Parathyroid adenoma (tissue), 2 donors: ENCODE data around the gene LTBP4.

Experiments
- H2AFZ ChIP-seq: fragments of 300-600 bp; sonication (generic); one replicate; pipeline ENCODE4 v1.7.0; 2017; ENCODE audit warnings: antibody characterized with exemption, mild to moderate bottlenecking
- H3K27ac ChIP-seq: fragments of 300-600 bp; sonication (generic); one replicate; pipeline ENCODE4 v1.7.0; 2017
- H3K27me3 ChIP-seq: fragments of 300-600 bp; sonication (generic); one replicate; pipeline ENCODE4 v1.7.0; 2017; ENCODE audit warnings: low read length; ENCODE audit not compliant: control insufficient read depth, insufficient read depth
- H3K36me3 ChIP-seq: fragments of 300-600 bp; sonication (generic); one replicate; pipeline ENCODE4 v1.7.0; 2017; ENCODE audit warnings: low read length; ENCODE audit not compliant: control insufficient read depth, insufficient read depth
- H3K4me1 ChIP-seq: fragments of 300-600 bp; sonication (generic); one replicate; pipeline ENCODE4 v1.7.0; 2017; ENCODE audit warnings: control low read depth
- H3K4me2 ChIP-seq: fragments of 300-600 bp; sonication (generic); one replicate; pipeline ENCODE4 v1.7.0; 2017; ENCODE audit warnings: low read length
- H3K4me3 ChIP-seq: fragments of 300-600 bp; sonication (generic); one replicate; pipeline ENCODE4 v1.7.0; 2017; ENCODE audit warnings: low read depth, low read length
- H3K79me2 ChIP-seq: fragments of 300-600 bp; sonication (generic); one replicate; pipeline ENCODE4 v1.7.0; 2017; ENCODE audit warnings: control low read depth
- H3K9ac ChIP-seq: fragments of 300-600 bp; sonication (generic); one replicate; pipeline ENCODE4 v1.7.0; 2017; ENCODE audit warnings: mild to moderate bottlenecking
- H3K9me3 ChIP-seq: fragments of 300-600 bp; sonication (generic); one replicate; pipeline ENCODE4 v1.7.0; 2017; ENCODE audit warnings: low read length; ENCODE audit not compliant: control insufficient read depth
- TF ChIP-seq, protein P1 (sequence below): fragments of 300-600 bp; sonication (generic); IDR thresholded peaks from one replicate; pipeline ENCODE4 v1.7.0; 2017; ENCODE audit warnings: antibody characterized with exemption, mild to moderate bottlenecking
- donor health status: primary hyperparathyroidism.

Gene LTBP4

DNA sequence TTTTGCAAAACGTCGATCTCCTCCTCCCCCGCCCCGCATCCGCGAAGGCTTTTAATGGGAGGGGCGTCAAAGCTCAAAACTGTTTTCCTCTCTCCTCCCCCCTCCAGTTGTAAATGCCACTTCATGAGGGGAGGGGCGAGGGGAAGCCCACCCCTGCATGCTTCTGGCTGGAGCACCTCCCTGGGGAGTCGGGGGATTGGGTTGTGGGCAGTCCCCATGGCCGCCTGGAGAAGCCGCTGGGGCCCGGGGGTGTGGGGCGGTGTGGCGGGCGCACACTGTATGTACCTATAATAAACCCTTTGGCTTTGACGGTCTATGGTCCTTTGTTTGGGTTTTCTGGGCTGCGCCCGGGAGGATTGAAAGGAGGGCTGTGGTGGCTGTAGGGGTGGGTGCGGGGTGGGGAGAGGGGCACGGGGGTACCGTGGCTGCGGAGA is 25.0 kb upstream of the LTBP4 start:
- Histone ChIP-seq H3K4me3 (peak overlapping the region; percentile 99), H3K4me2 (peak overlapping the region; percentile 98), H3K79me2 (no peaks in the 10 kb centered on the region), H3K9ac (no peak overlapping the region), H3K4me1 (no peaks in the 10 kb centered on the region), H3K36me3 (no peaks in the 10 kb centered on the region), H3K27ac (no peak overlapping the region), H3K9me3 (no peaks in the 10 kb centered on the region), H3K27me3 (no peaks in the 10 kb centered on the region), H2AFZ (peak overlapping the region; percentile 98)
- TF ChIP-seq, protein P1, sequence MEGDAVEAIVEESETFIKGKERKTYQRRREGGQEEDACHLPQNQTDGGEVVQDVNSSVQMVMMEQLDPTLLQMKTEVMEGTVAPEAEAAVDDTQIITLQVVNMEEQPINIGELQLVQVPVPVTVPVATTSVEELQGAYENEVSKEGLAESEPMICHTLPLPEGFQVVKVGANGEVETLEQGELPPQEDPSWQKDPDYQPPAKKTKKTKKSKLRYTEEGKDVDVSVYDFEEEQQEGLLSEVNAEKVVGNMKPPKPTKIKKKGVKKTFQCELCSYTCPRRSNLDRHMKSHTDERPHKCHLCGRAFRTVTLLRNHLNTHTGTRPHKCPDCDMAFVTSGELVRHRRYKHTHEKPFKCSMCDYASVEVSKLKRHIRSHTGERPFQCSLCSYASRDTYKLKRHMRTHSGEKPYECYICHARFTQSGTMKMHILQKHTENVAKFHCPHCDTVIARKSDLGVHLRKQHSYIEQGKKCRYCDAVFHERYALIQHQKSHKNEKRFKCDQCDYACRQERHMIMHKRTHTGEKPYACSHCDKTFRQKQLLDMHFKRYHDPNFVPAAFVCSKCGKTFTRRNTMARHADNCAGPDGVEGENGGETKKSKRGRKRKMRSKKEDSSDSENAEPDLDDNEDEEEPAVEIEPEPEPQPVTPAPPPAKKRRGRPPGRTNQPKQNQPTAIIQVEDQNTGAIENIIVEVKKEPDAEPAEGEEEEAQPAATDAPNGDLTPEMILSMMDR = no peak

DNA sequence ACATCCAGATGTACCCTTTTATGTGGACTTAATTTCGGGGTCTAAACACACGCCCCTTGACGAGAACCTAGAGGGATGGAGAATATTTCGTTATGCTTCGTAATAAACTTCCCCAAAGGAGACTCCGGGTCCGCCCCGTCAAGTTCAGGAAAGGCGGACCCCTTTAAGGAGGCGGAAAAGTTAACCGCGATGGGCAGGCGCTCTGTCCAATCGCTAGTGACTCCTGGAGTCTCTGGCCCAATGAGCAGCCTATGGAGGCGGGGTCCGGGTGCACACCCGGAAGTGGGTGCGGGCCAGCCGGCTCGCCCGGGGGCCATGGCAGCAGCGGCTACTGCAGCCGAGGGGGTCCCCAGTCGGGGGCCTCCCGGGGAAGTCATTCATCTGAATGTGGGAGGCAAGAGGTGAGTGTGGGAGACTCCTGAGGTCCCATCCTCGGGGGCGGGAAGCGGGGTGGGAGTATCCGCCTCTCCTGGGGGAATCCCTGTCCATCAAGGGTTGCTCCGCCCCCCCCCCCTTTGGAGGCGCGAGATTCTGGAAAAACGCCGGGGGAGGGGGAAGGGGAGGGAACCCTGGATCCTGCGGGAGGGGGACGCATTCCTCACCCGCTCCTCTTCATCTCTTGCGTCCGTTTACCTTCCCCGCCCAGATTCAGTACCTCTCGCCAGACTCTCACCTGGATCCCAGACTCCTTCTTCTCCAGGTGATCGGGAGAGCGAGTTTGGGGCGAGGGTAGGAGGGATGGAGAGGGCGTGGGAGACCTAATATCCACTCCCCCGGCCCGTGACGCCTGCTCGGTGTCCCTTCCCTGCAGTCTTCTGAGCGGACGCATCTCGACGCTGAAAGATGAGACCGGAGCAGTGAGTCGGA is 24.4 kb upstream of the LTBP4 start, which contains the start of gene SHKBP1:
Gene SHKBP1 (plus strand): TSS at position 289 of the 867 bp plus-strand sequence. CDS start 27 bp downstream, at position 316.
- no peaks in the 10 kb centered on the region for H3K36me3 ChIP-seq
- peak within 1 kb of the TSS; percentile 61 for H3K9ac ChIP-seq
- H3K9me3 ChIP-seq = no peaks in the 10 kb centered on the region
- peak within 1 kb of the TSS; percentile 98 for H3K4me2 ChIP-seq
- H3K79me2 ChIP-seq = no peaks in the 10 kb centered on the region
- peak within 1 kb of the TSS; percentile 59 for H3K27ac ChIP-seq
- H2AFZ ChIP-seq = peak within 1 kb of the TSS; percentile 98
- no peaks in the 10 kb centered on the region for H3K4me1 ChIP-seq
- H3K27me3 ChIP-seq = no peaks in the 10 kb centered on the region
- TF ChIP-seq, protein P1 = no peak
- peak within 1 kb of the TSS; percentile 99 for H3K4me3 ChIP-seq

DNA sequence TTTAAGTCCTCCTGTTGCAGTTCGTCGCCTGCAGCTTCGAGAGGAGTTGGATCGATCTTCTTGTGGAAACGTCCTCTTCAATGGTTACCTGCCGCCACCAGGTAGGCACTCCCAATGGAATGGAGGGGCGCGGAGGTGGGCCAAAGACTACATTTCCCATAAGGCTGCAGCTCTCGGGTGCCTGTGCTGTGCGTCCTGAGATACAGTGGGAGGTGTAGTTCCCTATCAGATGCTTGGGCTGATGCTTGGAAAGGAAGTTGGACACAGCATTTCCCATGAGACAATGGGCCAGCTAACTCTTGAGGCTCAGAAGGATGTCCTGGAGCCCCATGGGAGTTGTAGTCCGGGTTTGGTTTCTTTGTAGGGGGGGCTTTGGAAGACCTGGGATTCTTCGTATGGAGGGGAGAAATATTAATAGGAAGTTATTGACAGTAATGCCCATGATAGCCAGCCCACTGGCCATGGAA is 22.7 kb upstream of the LTBP4 start:
- H3K27me3 ChIP-seq = no peaks in the 10 kb centered on the region

DNA sequence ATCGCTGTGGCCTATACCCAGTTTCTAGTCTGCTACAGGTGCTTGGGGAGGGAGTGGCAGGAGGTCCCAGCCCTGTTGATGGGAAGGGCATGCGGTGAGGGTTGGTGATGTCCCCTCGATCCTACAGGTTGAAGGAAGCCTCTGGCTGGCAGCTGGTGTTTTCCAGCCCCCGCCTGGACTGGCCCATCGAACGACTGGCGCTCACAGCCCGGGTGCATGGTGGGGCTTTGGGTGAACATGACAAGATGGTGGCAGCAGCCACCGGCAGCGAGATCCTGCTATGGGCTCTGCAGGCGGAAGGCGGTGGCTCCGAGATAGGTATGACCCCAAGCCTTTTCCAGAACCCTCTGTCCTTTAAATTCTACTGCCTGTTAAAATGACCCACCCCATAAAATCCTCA is 20.6 kb upstream of the LTBP4 start:
- Histone ChIP-seq H3K36me3 (no peaks in the 10 kb centered on the region), H2AFZ (no peak overlapping the region), H3K27me3 (no peaks in the 10 kb centered on the region), H3K27ac (no peak overlapping the region), H3K79me2 (no peaks in the 10 kb centered on the region), H3K4me1 (no peaks in the 10 kb centered on the region), H3K9me3 (no peaks in the 10 kb centered on the region), H3K4me3 (no peak overlapping the region), H3K9ac (no peak overlapping the region), H3K4me2 (no peak overlapping the region)
- TF ChIP-seq, protein P1 = no peak

More for the DNA sequence above, 22.7 kb upstream of the LTBP4 start:
- Histone ChIP-seq H3K9ac (no peak overlapping the region), H3K4me3 (peak overlapping the region; percentile 11), H3K27ac (no peak overlapping the region), H3K9me3 (no peaks in the 10 kb centered on the region), H3K4me2 (no peak overlapping the region), H3K79me2 (no peaks in the 10 kb centered on the region), H3K4me1 (no peaks in the 10 kb centered on the region), H3K36me3 (no peaks in the 10 kb centered on the region), H2AFZ (no peak overlapping the region)
- TF ChIP-seq, protein P1 = no peak
